Progenitor cell of endocrine pancreas (in vitro differentiated cells): ENCODE data around the gene ABAT. TPM values are rescaled to one million over a fixed set of nuclear protein-coding genes. Genes with fewer than 3 reads are reported as not detected.

Experiments
- DNase-seq: peaks from one replicate; pipeline ENCODE4 v3.0.0; 2021; ENCODE audit warnings: low spot score; ENCODE audit not compliant: unreplicated experiment
- H3K27ac Mint-ChIP-seq: 2 replicates; pipeline ENCODE4 v1.8.0; 2021; ENCODE audit warnings: mild to moderate bottlenecking, moderate library complexity, mixed read lengths
- H3K27me3 Mint-ChIP-seq: 2 replicates; pipeline ENCODE4 v1.8.0; 2021; ENCODE audit warnings: mixed read lengths
- H3K36me3 Mint-ChIP-seq: 2 replicates; pipeline ENCODE4 v1.8.0; 2022; ENCODE audit warnings: mixed read lengths; ENCODE audit not compliant: insufficient read depth
- H3K4me1 Mint-ChIP-seq: 2 replicates; pipeline ENCODE4 v1.8.0; 2021; ENCODE audit warnings: low read depth, mixed read lengths
- H3K4me3 Mint-ChIP-seq: 2 replicates; pipeline ENCODE4 v1.8.0; 2021; ENCODE audit warnings: low read depth, mild to moderate bottlenecking, moderate library complexity, mixed read lengths
- H3K9me3 Mint-ChIP-seq: 2 replicates; pipeline ENCODE4 v1.8.0; 2021; ENCODE audit warnings: low read depth, mixed read lengths
- CTCF ChIP-seq: fragments of 200-600 bp; sonication (generic); IDR thresholded peaks from one replicate; pipeline ENCODE4 v1.5.0; 2021; ENCODE audit warnings: antibody characterized with exemption, mild to moderate bottlenecking; ENCODE audit not compliant: unreplicated experiment
- total RNA-seq: library from RNA; stranded (reverse); gene quantifications from 2 replicates; pipeline ENCODE4 v1.2.1, GENCODE V29; 2021

The ABAT gene
- total RNA-seq, 1 donor from 2014 or later: 24.7 TPM

- Mint-ChIP-seq H3K27ac (no peak overlapping the region), H3K27me3 (no peaks in the 10 kb centered on the region), H3K4me1 (peaks cover 1% of the 10 kb centered on the region), H3K4me3 (no peak overlapping the region), H3K36me3 (peaks cover 3% of the 10 kb centered on the region), H3K9me3 (no peaks in the 10 kb centered on the region)
- no peak for DNase-seq
- TF ChIP-seq CTCF: no peak
Observed at GRCh38 chr16:8722025-8722348, 47.6 kb downstream of the ABAT start.

- no peak overlapping the region for H3K4me3 Mint-ChIP-seq
- DNase-seq: no peak
- TF ChIP-seq CTCF: no peak
- H3K4me1 Mint-ChIP-seq: peaks cover 11% of the 10 kb centered on the region
- no peaks in the 10 kb centered on the region for H3K27me3 Mint-ChIP-seq
- H3K27ac Mint-ChIP-seq: no peak overlapping the region
- no peaks in the 10 kb centered on the region for H3K9me3 Mint-ChIP-seq
- H3K36me3 Mint-ChIP-seq: no peaks in the 10 kb centered on the region
Observed at GRCh38 chr16:8725513-8726178, 51.2 kb downstream of the ABAT start.

- no peak for DNase-seq
- no peaks in the 10 kb centered on the region for H3K27me3 Mint-ChIP-seq
- TF ChIP-seq CTCF: no peak
Observed at GRCh38 chr16:8727131-8727806, 52.9 kb downstream of the ABAT start.

GRCh38 chr16:8727857-8728618 is 53.6 kb downstream of the ABAT start:
- H3K27me3 Mint-ChIP-seq: no peaks in the 10 kb centered on the region
- no peaks in the 10 kb centered on the region for H3K9me3 Mint-ChIP-seq
- no peak for DNase-seq
- H3K36me3 Mint-ChIP-seq: no peaks in the 10 kb centered on the region
- peaks cover 9% of the 10 kb centered on the region for H3K4me1 Mint-ChIP-seq
- no peak overlapping the region for H3K4me3 Mint-ChIP-seq
- H3K27ac Mint-ChIP-seq: no peak overlapping the region
- no peak for TF ChIP-seq CTCF

More at GRCh38 chr16:8727131-8727806, 52.9 kb downstream of the ABAT start:
- Mint-ChIP-seq H3K27ac (no peak overlapping the region), H3K4me1 (peaks cover 9% of the 10 kb centered on the region), H3K4me3 (no peak overlapping the region), H3K36me3 (no peaks in the 10 kb centered on the region), H3K9me3 (no peaks in the 10 kb centered on the region)

GRCh38 chr16:8729779-8730334 is 55.4 kb downstream of the ABAT start:
- Mint-ChIP-seq H3K27ac (no peak overlapping the region), H3K4me1 (peaks cover 9% of the 10 kb centered on the region), H3K27me3 (no peaks in the 10 kb centered on the region), H3K4me3 (no peak overlapping the region), H3K36me3 (peaks cover 8% of the 10 kb centered on the region), H3K9me3 (peaks cover 3% of the 10 kb centered on the region)
- TF ChIP-seq CTCF: no peak
- DNase-seq: no peak
